Stimulated activated naive CD4-positive, alpha-beta T cell treated with Interleukin-2 at 50 U/mL for 16 hours (primary cell): ENCODE results near the gene RIMS1.
"Not testable (repeated sequence)": the region's sequence is repeated elsewhere in the genome, so short reads cannot be mapped to it uniquely, and the experiment has no call there.

ENCODE experiments used
- DNase-seq: peaks from one replicate; lab custom pipeline; 2025; lab: John Stamatoyannopoulos, UW

RIMS1 gene

DNA sequence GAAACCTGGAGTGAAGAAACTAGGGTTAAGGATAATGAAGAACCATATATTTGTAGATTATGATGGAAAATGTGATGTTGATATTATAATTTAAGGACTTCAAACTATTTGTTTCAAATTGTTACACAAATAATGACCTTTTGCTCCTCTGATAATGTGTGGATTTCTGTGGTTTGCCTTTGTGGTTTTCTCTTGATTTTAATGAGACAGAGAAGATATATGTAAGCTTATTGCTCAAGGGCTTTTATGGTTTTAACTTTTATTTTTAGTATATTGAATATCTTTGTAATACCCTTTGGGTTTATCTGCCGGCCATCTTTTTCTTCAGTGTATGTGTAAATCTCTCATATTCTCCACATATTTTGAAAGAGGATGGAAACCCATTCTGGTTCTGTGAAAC lies 362.3 kb downstream of the RIMS1 start:
- no peak for DNase-seq

DNA sequence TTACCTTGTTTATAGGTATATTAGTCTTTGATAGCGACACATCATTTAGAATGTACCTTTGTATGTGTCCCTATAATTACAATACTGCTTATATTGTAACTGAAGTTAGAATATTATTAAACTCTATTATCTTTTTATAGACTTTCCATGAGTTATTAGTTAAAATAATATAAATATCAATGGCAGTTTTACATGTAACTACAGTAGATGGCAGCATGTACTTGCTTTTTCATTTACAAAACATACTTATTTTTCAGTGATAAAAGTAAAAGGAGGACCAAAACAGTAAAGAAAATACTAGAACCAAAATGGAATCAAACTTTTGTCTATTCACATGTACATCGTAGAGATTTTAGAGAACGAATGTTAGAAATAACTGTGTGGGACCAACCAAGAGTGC lies 364.3 kb downstream of the RIMS1 start:
- no peak for DNase-seq

DNA sequence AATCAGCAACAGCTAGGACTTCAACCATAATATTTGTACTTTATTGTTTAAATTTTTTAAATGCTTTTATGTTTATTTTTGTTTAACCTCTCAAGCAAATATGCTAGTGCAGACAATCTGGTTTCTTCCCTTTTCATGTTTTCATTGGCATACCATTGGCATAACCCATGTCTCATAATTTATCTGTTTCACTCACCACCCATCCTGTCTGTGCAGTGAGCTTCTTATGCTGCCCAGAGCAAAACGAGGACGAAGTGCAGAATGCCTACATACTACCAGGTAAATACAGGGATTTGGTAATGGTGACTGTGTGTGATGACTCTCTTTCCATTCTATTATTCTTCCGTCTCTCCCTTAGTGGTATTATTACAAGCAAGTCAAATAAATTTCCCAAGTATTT lies 374.1 kb downstream of the RIMS1 start:
- DNase-seq: no peak

DNA sequence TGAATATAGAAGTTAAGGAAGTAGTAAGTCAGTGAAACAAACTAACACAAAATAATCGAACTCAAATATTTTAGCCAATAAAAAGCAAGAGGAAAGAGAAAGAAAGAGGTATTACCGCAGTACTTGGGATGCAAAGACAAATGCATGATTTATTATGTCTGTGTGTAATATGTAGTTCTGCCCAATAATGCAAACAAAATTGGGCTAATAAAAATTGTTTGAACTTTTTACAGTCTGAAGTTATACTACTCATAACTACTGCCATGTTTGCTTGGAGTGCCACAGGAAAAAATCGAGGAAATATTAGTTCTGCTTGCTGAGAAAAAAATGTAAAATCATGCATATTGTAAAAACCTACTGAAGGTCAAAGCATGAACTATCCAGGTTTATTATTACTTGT lies 375.2 kb downstream of the RIMS1 start:
- DNase-seq: no peak

DNA sequence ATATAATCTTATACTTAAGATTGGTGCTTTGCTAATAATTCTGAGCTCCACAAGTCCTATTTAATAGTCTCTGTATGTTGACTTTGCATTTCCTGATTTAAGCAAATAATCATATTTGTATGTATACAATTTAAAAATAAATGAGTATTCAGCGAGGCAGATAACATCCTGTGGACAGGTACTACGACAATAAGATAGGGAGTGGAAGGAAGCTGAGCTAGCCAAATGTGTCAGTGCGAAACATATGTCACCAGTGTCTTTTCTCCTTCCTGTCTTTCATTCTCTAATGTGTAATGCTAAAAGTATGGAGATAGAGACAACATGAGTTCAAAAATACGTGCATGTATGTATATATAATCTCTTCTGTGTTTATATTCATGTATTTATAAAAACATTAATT lies 375.9 kb downstream of the RIMS1 start:
- no peak for DNase-seq

DNA sequence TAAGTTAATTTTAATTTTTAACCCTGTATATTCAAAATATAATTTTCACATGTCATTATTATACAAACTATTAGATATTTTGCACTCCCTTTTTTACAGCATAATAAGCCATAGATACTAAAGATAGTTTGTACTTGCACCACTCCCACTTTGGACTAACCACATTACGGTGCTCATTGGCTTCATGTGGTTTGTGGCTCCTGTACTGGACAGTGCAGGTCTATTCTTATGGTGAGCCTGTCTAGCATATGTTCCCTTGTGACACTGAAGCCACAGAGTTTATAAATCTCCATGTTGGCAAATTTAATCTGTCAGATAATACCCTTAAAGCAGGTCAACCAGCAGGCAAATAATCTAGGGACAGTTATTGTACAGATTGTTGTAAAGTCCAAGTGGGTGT lies 381.1 kb downstream of the RIMS1 start:
- no peak for DNase-seq

DNA sequence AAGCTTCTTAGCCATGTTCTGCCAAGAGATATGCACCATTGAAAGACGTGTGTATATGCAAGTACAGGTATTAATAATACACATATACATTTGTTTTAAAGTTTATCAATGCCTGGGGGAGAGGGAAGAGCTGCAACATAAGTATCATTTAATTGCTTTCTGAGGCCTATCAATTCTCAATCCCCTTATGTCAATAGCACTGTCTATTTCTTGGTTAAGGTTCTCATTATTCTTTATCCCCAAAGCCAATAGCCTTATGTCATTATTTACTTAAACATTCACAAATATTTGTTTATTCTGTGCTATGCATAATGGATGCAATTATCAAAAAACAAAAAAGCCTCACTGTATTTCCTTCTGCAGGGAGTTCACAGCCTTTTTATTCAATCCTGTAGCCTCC lies 385.2 kb downstream of the RIMS1 start:
- DNase-seq: no peak

DNA sequence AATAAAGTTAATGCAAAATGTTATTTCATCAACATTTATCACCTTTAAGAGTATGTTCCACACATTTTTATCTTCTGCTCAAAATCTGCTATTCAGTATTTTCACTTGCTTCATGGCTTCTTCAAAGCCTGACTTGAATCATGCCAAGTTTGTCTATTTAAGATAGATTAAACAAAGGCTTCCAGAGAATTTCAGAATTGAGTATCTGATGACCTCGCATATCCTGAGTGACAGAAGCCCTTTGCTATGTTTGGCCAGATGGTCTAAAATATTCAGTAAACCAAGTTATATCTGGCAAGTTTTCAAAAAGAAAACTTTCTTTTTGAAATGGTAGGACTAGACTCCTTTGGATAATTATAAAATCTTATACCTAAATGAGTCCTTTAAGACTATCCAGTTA lies 386.6 kb downstream of the RIMS1 start:
- no peak for DNase-seq

DNA sequence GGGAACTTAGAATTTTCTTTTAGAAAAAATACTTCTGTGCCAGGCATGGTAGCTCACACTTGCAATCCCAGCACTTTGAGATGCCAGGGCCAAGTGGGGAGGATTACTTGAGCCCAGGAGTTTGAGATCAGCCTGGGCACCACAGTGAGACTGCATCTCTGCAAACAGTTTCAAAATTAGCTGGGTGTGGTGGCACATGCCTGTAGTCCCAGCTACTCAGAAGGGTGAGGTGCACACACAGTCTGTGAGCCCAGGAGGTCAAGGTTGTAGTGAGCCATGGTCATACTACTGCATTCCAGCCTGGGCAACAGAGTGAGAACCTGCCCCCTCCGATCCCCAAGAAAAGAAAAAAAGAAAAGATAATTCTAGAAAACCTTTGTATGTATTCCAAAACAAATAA lies 389.5 kb downstream of the RIMS1 start:
- no peak for DNase-seq

DNA sequence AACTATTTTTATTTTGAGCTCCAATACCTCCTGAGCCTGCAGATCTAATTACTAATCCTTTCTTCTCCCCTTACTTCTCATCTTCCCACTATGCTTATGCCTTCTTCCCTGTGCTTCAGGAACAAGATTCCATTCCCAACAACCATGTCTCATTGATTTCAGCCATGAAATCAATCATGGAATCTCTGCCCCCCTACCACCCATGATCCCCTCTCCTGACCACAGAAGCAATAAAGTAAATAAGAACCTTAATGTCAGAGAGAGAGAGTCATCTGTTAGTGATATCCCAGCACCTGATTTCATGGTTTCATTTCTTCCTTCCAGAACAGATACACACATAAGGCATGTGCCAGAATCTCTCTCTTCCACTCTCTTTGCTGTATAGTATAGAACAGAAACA lies 395.9 kb downstream of the RIMS1 start:
- no peak for DNase-seq

DNA sequence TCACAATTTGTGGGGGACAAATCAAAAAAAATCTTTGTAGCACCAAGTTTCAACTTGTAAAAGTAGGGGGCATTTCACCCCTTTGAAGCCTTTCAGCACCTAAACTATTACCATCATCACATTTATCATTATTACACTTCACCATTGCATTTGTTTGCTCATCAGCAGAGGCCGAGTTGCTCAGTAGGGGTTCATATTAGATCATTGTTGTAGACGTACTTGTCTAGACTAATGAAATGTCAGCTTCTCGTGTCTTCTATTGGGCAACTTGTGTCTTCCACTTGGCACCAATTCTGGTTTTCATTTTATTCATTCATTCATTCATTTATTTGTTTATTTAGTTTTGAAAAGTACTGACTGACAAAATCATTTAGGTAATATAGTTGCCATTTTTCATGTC lies 397.2 kb downstream of the RIMS1 start:
- no peak for DNase-seq

DNA sequence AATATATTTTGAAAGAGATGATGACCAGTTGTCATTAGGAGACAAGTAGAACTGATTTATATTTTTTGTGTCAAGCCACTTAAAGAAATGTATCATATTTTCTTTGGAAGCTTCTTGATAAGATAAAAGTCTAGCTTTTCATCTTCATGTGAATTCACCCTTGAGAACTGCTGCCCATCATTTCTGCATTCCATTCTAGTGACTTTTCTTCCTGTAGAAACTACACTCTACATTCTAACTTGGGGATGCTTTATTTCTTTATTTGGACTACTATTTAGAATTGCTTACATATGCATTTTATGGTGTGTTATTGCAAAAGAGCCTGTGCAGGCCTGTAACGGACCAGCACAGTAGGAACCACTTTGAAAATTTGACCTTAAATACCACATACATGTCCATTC lies 400.6 kb downstream of the RIMS1 start:
- DNase-seq: no peak

DNA sequence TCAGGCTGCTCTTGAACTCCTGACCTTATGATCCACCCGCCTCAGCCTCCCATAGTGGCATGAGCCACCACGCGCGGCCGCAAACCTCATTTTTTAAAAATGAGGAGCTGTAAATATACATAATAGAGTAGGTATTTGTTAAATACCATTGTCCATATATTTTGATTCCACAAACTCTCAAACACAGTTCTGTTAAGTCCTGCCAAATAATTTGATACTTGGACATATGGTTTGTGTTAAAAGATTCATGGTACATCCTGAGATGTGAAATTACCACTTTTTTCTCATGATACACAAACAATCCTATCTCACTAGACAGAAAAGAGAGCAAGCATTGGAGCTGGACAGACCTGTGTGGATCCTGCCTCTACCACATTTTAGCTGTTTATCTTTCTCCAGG lies 401.5 kb downstream of the RIMS1 start:
- DNase-seq: no peak

DNA sequence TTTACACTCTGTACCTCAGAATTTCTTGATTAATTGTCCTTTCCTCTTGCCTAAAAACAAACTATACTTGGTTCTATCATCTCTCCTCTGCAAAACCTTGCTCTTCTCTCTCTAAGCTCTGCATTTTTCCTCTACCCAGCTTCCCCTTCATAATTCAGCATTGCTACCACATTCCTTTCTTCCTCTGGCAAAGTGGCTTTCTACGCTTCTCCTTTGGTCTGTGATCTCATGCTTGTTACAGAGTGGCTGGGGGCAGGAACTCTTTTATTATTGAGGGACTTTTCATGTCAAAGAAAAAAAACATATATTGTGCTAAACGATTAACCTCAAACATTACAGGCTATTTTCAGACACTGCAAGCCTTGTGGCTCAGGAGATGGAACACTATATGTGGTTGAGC lies 402.2 kb downstream of the RIMS1 start:
- no peak for DNase-seq

DNA sequence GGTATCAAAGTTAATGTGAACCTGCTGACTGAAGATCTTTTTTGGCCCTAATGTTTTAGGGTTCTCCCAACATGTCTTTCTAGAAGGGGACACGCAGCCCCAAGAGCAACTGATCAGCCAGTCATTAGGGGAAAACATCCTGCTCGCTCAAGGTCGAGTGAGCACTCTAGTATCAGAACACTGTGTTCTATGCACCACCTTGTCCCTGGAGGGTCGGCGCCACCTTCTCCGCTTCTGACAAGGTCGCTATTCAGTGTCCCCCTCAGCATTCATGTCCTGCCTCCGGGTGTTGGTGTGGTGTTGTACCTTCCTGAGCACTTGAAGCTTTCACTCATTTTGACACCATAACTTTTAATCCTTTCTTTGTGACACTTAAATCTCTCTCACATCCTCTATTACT lies 404.3 kb downstream of the RIMS1 start:
- no peak for DNase-seq

DNA sequence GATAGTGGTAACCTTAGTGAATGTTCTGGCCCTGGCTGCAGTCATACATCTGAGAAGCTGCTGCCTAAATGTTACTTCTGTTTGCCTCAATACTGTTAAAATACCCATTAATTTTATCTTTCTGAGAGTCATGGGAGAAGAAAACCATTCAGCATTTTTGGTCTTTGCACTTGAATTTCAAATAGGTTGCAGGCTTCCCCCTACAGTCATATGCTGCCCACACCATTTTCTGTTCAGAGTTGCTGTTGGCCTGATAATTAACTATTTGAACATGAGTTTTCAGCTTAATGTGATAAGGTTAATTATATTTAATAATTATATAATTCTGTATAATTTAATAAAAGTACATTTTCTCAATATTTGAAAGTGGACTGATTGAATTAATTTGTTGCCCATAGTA lies 410.0 kb downstream of the RIMS1 start:
- DNase-seq: no peak

DNA sequence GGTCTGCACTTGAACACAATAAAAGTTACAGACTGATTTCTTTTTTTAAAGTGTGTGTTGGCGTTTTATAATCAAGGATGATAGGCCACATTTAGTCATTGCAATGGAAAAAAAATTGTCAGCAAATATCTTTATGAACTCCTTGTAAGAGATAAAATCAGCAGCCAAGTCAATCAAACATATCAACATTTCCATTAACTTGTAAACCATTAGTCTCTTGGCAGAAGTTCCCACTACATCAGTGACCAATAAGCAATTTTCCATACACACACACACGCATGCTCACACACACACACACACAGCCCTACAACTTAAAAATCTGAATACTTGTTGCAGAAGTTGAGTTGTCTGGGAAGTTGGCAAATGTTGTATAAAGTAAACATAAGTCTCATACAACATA lies 419.6 kb downstream of the RIMS1 start:
- DNase-seq: no peak

DNA sequence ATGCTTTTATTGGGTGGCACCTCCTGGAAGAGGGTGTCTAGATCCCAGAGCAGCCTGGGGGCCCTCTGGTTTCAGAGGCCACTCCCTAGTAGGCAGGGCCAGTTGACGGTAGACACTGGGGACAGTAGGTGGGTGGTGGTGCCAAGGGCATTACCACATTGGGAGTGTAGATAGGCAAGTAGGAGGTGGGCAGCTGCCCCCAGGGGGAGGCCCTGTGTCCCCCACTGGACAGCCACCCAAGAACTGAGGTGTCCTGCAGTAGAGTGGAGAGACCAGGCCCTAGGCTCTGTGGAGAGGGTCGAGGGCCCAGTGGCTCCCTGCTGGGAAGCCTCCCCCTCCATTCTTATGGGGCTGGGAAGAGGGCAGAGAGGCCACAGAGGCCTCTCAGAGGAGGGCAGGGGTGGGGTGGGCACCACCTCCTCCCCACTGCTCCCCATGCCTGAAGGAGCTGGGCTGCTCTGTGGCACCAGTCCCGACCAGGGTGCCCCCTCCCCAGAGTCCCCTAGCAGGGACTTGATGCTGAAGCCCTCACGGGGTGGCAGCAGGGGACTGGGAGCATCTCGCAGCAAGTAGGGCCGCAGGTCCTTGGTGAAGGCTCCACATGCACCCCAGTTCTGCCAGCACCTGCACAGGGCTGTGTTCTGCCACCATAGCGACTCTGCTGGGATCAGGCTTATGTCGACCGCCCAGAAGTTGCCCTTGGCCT lies 430.5 kb downstream of the RIMS1 start:
- DNase-seq: no peak

DNA sequence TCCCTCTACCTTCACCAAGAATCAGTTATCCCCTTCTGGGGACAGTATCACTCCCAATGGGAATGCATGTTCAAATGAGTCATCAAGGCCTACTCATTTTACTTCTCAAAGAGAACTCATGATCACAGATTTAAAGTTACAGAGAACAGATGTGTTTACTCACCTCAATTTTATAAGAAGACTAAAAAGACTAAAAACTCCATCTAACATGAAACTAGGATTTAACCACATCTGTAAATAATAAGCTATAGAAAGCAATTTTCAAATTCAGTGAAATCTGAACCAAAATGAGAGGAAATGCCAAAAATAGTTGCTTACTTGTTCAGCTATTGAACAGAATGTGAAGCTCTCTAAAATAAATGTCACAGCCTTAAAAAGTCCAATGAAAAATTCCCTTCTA lies 435.4 kb downstream of the RIMS1 start:
- no peak for DNase-seq

DNA sequence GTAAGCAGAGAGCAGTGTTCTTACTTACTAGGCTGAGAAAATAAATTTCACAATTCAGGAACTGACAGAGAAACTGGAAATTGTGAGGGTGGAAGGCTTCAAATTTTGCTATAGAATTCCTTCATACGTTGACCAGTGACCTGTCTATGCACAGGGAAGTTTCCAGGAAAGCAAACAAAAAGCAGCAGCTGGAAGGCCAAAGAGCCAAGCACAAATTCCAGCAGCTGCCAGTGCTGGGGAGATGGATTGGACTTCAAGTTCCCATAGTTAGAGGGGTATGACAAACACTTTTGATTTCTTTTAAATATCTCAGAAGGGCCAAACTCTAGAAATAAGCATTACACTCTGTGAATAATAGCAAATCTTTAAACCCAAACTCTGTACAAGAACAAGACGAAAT lies 436.4 kb downstream of the RIMS1 start:
- DNase-seq: no peak

DNA sequence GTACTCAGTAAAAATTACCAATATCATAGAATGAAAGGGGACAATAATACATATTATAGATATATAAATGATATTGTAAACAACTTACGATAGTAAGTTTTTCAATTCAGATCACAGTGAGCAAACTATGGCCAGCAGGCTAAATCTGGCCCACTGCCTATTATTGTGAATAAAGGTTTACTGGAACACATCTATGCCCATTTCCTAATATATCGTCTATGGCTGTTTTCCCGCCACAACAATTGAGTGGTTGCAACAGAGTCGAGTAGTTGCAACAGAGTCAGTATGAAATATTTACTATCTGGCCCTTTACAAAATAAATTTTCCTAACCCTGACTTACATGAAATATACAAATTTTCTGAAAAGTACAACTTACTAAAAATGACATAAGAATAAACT lies 438.2 kb downstream of the RIMS1 start:
- no peak for DNase-seq

DNA sequence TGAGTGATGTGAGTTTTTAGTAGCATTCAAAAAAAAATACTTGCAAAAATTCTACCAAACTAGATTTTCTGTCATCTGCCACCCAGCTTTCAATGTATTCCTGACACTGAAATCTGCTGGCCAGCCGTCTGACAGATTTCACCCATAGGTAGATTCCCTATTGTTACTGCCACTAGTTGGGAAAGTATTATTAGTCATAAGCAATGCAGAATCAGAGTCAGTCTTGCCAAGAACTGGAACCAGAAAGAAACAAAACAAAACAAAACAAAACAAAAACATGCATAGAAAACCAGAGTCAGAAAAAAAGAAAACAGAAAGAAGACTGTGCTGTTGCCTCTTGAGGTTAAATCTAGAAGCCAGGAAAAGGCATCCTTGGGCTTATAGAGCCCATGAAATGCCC lies 442.4 kb downstream of the RIMS1 start:
- DNase-seq: no peak

DNA sequence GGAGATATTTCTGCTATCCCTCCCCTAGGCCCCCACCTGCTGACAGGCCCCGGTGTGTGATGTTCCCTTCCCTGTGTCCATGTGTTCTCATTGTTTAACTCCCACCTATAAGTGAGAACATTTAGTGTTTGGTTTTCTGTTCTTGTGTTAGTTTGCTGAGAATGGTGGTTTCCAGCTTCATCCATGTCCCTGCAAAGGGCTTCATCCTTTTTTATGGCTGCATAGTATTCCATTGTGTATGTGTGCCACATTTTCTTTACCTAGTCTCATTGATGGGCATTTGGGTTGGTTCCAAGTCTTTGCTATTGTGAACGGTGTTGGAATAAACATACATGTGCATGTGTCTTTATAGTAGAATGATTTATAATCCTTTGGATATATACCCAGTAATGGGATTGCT lies 448.9 kb downstream of the RIMS1 start:
- DNase-seq: not testable (repeated sequence)

DNA sequence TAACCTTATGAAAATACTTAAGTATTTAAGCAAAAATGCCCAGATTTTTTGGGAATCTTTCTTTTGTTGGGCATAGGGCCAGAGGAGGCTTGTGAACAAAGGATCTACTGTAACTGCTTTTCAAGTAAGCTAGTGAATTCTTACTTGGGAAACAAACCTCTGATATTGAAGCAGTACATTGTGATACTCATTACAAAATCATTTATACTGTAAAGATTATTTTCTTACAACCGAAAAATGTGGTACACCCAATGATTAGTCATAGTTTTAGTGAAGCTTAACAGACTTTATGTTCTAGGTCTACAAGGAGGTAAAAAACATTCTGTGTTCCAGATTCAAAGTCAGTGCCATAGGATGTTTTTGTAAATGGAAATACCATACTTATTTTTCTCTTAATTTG lies 462.6 kb downstream of the RIMS1 start:
- DNase-seq: no peak
